HG03060 (cell line): Measurements from ENCODE around the gene OR10H1.
"Not testable (repeated sequence)": the region's sequence is repeated elsewhere in the genome, so short reads cannot be mapped to it uniquely, and the experiment has no call there.

Source experiments
- ATAC-seq: cut with Tn5 transposase; IDR thresholded peaks from one replicate; pipeline ENCODE4 v1.9.1; 2021; ENCODE audit warnings: low read depth, moderate number of reproducible peaks; ENCODE audit not compliant: unreplicated experiment

OR10H1 gene

GRCh38 chr19:15815306-15815705, at the start of gene OR10H1:
Gene OR10H1, minus strand, starts transcription at chr19:15815664. Its CDS starts 7,627 bp downstream, at chr19:15808037.
- no peak for ATAC-seq

GRCh38 chr19:15864824-15865223, 49.4 kb upstream of the OR10H1 start:
- no peak for ATAC-seq

- ATAC-seq: no peak
Measured at GRCh38 chr19:15863272-15863671, 47.8 kb upstream of the OR10H1 start.

GRCh38 chr19:15862444-15862843, 47.0 kb upstream of the OR10H1 start:
- ATAC-seq: no peak

- no peak for ATAC-seq
Measured at GRCh38 chr19:15860522-15860921, 45.1 kb upstream of the OR10H1 start.

- ATAC-seq: no peak
Measured at GRCh38 chr19:15859187-15859586, 43.7 kb upstream of the OR10H1 start.

- ATAC-seq: no peak
Measured at GRCh38 chr19:15850385-15850784, 34.9 kb upstream of the OR10H1 start.

GRCh38 chr19:15846923-15847322, 31.5 kb upstream of the OR10H1 start:
- ATAC-seq: no peak

GRCh38 chr19:15843894-15844222, 28.4 kb upstream of the OR10H1 start:
- ATAC-seq: not testable (repeated sequence)

- no peak for ATAC-seq
Measured at GRCh38 chr19:15843203-15843893, 27.9 kb upstream of the OR10H1 start.

- no peak for ATAC-seq
Measured at GRCh38 chr19:15841875-15842569, 26.6 kb upstream of the OR10H1 start.

- ATAC-seq: no peak
Measured at GRCh38 chr19:15840833-15841232, 25.4 kb upstream of the OR10H1 start.

- not testable (repeated sequence) for ATAC-seq
Measured at GRCh38 chr19:15839888-15840287, 24.4 kb upstream of the OR10H1 start.

- ATAC-seq: no peak
Measured at GRCh38 chr19:15838351-15838750, 22.9 kb upstream of the OR10H1 start.

- ATAC-seq: no peak
Measured at GRCh38 chr19:15837221-15837731, 21.8 kb upstream of the OR10H1 start.

GRCh38 chr19:15836330-15837220, 21.1 kb upstream of the OR10H1 start:
- ATAC-seq: peak; percentile 93

- ATAC-seq: not testable (repeated sequence)
Measured at GRCh38 chr19:15835565-15836329, 20.3 kb upstream of the OR10H1 start.

GRCh38 chr19:15834232-15834631, 18.8 kb upstream of the OR10H1 start:
- not testable (repeated sequence) for ATAC-seq

GRCh38 chr19:15831626-15832025, 16.2 kb upstream of the OR10H1 start:
- ATAC-seq: no peak

- no peak for ATAC-seq
Measured at GRCh38 chr19:15829786-15830185, 14.3 kb upstream of the OR10H1 start.
